HepG2 (cell line): ENCODE results near the gene SLC17A5.
"Not testable (repeated sequence)": the region's sequence is repeated elsewhere in the genome, so short reads cannot be mapped to it uniquely, and the experiment has no call there.

Experiments used
- CSRNP1 ChIP-seq: sonication (generic); formaldehyde crosslinking; IDR thresholded peaks from 2 replicates; pipeline ENCODE4 v1.8.1; 2023; ENCODE audit warnings: mild to moderate bottlenecking, missing genetic modification reagents
- EZH2 ChIP-seq: conservative IDR thresholded peaks from 2 replicates; pipeline ENCODE4 v1.6.1; 2012; ENCODE audit warnings: mild to moderate bottlenecking, low read depth, low read length, moderate library complexity
- TBP ChIP-seq: sonication (generic); formaldehyde crosslinking; IDR thresholded peaks from 2 replicates; pipeline ENCODE4 v1.5.0; 2020; ENCODE audit warnings: missing genetic modification reagents
- TCF7L2 ChIP-seq: IDR thresholded peaks from 2 replicates; pipeline ENCODE4 v1.6.1; 2011; ENCODE audit warnings: mild to moderate bottlenecking, low read depth, low read length, moderate library complexity
- ZFP41 ChIP-seq: sonication (generic); formaldehyde crosslinking; IDR thresholded peaks from 2 replicates; pipeline ENCODE4 v1.4.0; 2020; ENCODE audit warnings: mild to moderate bottlenecking, missing genetic modification reagents, borderline replicate concordance
- ZFY ChIP-seq: sonication (generic); formaldehyde crosslinking; IDR thresholded peaks from 2 replicates; pipeline ENCODE4 v1.4.0; 2020; ENCODE audit warnings: missing genetic modification reagents
- TF ChIP-seq, protein P1 (sequence below): sonication (generic); formaldehyde crosslinking; IDR thresholded peaks from 2 replicates; pipeline ENCODE4 v1.5.0; 2020; ENCODE audit warnings: mild to moderate bottlenecking, missing genetic modification reagents, moderate library complexity

DNA sequence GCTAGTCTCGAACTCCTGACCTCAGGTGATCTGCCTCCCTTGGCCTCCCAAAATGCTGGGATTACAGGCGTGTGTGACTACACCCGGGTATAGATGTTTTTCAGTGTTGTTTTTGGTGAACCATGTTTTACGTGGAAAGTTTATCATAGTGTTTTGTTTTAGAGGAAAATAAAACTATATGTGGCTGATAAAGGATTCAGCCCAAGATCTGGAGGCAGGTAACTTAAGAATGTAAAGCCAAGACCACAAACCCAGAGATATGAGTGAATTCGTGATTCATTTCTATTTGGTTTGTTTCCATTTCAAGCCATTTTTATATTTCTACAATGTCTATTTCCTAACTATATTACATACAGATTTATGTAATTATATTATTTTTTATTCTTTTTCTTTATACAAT is 26.1 kb upstream of the SLC17A5 start:
- not testable (repeated sequence) for TF ChIP-seq TCF7L2; CSRNP1 (CRISPR knock-in tag); ZFY (CRISPR knock-in tag); EZH2; ZFP41 (CRISPR knock-in tag); TBP (CRISPR knock-in tag)
- TF ChIP-seq, protein P1, sequence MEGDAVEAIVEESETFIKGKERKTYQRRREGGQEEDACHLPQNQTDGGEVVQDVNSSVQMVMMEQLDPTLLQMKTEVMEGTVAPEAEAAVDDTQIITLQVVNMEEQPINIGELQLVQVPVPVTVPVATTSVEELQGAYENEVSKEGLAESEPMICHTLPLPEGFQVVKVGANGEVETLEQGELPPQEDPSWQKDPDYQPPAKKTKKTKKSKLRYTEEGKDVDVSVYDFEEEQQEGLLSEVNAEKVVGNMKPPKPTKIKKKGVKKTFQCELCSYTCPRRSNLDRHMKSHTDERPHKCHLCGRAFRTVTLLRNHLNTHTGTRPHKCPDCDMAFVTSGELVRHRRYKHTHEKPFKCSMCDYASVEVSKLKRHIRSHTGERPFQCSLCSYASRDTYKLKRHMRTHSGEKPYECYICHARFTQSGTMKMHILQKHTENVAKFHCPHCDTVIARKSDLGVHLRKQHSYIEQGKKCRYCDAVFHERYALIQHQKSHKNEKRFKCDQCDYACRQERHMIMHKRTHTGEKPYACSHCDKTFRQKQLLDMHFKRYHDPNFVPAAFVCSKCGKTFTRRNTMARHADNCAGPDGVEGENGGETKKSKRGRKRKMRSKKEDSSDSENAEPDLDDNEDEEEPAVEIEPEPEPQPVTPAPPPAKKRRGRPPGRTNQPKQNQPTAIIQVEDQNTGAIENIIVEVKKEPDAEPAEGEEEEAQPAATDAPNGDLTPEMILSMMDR (CRISPR knock-in tag): not testable (repeated sequence)
